Hepatocyte (in vitro differentiated cells): ENCODE data around the gene HMGCS1.

Experiments
- CTCF ChIP-seq: fragments of 200-600 bp; sonication (generic); IDR thresholded peaks from 2 replicates; pipeline ENCODE4 v1.5.1; 2016; ENCODE audit warnings: antibody characterized with exemption, mild to moderate bottlenecking; ENCODE audit not compliant: poor library complexity
- EZH2 ChIP-seq: fragments of 200-600 bp; sonication (generic); IDR thresholded peaks from 2 replicates; pipeline ENCODE4 v1.6.1; 2016; ENCODE audit warnings: antibody characterized with exemption, mild to moderate bottlenecking, borderline replicate concordance
- EZH2phosphoT487 ChIP-seq: fragments of 200-600 bp; sonication (generic); IDR thresholded peaks from one replicate; pipeline ENCODE4 v1.6.1; 2018; ENCODE audit warnings: antibody characterized with exemption, mild to moderate bottlenecking, low read depth, moderate library complexity; ENCODE audit not compliant: unreplicated experiment, severe bottlenecking

- TF ChIP-seq CTCF: no peak
- TF ChIP-seq EZH2: no peak
- no peak for TF ChIP-seq EZH2phosphoT487
Observed at GRCh38 chr5:43273552-43273951, 39.7 kb downstream of the HMGCS1 start.
